8988T (cell line): ENCODE data around the gene MRPS23.

Source experiments
- DNase-seq: peaks from one replicate; pipeline ENCODE4 v3.0.0; 2011

The MRPS23 gene

DNA sequence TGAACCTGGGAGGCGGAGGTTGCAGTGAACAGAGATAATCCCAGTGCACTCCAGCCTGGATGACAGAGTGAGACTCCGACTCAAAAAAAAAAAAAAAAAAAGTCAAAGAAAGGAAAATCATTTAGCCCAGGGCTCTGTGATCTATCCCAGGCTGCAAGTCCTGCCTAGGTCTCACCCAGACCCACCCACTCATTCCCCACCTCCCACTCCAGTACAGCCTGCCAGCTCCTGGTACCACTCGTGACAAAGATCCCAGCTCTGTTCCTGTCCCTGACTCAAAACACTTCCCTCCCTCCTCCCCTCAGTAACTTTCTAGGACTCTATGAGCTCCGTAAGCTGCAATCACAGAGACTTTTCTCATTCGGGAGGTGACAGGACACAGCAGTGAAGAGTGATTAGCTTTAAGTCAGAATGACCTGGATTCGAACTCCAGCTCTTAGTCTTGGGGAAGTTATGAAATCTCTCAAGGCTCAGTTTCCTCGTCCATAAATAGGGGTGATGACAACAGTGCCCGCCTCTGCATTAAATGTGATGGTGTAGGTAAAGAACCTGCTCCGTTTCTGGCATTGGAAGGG lies 28.0 kb upstream of the MRPS23 start:
- DNase-seq: no peak

DNA sequence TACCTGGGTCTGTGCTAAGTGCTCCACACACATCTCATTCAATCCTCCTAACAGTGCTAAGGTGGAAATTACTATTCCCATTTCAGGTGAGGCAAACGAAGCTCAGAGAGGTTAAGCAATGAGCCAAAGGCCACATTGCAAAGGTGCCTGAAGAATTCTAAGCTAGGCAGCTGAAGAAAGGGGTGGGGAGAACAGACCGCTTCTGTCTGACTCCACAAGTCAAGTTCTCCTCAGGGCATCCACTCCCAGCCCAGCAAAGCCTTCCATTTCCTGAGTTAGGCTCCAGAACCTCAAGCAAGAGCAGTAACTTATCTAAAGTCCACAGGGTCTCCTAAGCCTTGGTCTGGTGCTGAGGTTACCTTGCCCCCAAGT lies 27.0 kb upstream of the MRPS23 start:
- no peak for DNase-seq

DNA sequence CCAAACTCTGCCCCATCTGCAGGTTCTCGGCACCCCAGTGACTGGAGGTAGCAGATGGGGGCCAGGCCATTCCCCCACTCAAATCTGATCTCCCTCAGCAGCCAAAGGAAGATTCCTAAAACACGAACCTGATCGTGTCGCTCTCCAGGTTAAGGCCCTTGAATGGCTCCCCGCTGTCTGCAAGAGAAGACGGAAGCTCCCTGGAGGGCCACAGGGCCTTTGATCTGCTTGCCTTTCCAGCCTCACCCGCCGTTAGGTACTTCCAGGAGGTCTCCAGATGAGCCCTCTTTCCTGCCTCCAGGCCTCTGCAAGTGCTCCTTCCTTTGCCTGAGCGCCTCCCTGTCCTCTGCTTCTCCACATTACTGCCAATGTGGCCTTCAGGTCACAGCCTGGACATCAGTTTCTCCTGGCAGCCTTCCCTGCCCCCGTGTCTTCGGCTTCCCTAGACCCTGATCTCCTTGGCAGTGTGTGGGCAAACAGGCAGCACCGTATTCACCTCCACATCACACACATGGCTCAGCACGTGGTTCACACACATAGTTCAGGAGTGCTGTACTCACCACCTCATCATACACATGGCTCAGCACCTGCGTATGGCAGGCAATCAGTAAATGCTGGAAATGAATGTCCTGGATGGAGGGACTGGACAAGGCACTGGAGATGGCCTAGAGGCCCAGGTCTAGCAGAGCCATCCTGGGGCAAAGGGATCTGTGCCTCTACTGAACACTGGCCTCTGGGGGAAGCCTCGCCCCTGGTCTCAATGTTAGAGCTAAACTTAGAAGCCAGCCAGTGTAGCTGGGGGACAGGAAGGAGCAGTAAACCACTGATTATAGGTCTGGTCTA lies 26.4 kb upstream of the MRPS23 start:
- no peak for DNase-seq

DNA sequence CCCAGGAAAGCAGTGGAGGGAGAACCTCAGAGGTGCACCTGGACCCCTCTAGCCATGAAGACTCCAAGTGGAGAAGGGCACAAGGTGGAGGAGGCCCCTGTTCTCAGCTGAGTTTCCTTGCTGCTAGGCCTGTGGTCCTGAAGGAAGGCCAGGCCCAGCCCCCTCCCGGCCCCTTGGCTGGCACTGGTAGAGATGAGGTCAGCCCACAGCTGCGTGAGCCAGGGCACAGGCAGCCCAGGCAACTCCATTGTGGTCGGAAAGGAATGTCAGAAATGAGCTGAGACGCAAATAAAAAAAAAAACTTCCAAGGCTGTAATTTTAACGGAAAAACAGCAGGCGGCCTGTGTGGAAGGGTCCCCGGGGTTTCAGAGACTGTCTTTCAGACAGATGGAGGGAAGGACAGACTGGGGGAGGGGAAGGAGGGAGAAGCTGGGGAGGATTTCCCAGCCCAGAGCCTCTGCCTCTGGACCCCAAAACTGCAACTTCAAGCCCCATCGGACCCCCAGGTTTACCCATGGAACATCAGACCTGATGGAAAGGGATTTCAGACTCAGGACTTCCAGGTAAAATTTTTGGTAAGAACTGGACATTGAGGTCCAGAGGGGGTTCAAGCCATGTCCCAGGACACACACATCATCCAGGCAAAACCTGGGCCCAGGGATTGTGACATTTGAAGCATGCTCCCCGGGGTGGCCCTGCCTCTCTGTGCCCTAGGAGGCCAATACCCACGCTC lies 25.6 kb upstream of the MRPS23 start:
- peak; percentile 87 for DNase-seq

DNA sequence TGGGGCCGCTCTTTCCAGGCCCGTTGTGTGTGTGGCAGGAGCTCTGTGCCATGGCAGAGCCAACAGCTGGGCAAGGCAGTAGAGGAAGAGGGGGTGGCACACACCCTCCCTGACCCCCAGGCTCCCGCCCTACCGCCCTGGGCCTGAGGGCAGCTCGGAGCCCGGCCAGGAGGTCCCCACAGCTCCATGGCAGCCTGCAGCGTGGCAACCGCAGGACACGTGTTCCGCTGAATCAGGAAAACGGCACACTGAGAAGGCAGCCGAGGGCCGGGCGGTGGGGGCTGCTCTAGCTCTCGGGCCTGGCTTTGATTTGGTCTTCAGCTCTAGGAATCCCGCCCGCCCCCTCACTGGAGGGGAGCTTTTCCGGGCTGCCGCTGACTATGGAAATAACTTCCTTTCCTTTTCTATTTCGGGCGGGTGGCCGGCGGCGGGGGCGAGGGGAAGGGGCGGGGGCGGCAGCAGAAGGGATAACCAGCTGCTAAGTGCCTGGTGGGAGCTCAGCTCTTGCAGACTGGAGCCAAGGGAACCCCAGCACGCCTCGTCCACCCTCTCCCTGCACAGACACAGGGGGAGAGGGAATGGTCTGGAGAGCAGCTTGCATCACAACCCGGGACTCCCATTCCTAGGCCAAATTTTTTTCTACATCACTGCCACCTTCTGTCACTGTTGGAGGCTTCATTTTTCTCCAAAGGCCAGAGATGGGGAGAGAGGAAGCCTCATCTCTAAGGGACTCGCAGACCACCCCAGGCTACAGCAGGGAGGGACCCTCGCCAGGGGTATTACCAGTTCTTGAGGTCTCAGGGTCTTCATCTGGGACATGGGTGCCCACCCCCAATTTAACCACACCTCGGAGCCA lies 24.8 kb upstream of the MRPS23 start:
- no peak for DNase-seq

DNA sequence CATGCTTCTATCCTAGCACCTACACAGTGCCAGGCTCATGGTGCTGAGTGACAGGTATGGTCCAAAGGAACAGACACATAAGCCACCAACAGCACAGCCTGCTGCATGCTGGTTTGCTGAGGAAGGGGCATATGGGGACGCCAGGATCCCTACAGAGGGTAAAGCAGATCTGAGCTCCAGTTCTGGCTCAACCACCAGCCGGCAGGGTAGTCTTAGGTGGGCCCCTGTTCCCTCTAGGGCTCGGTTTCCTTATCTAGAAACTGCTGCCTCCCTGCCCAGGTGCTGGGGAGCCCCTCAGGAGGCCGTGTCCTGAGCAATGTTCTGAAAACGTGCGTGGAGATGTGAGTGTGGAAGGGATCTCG lies 24.2 kb upstream of the MRPS23 start:
- DNase-seq: no peak

DNA sequence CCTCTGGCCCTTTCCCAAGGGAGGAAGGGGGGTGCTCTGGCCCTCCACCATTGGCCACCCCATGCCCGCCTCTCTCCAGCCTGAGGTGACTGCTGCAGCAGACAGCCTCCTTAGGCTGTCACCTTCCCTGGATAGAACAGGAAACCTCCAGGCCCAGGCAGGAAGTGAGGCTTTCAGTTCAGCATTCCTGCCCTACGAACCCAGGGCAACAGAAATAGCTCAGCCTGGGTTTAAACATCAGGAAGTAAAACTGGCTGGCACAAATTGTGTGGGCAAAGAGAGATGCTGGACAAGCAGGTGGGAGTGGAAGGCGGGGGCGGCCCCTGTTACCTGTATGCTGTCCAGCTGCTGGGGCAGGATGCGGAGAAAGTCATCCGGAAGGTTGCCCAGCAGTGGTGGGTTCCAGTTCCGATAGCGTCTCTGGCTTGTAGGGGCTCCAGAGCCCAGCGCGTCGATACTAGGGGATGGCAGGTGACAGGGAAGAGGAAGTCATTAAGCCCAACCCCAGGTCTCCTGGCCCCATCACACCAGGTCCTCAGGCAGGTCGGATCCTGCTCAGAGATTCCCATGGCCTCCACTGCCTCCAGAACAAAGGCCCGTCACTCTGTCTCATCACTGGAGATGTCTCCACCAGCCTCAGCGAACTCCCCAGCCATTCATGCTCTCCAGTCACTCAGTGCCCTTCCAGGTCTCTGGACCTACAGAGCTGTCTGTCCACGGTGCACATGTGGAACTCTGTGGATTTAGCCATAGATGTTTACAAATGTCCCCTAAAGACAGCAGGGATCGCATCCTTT lies 23.6 kb upstream of the MRPS23 start:
- DNase-seq: no peak

DNA sequence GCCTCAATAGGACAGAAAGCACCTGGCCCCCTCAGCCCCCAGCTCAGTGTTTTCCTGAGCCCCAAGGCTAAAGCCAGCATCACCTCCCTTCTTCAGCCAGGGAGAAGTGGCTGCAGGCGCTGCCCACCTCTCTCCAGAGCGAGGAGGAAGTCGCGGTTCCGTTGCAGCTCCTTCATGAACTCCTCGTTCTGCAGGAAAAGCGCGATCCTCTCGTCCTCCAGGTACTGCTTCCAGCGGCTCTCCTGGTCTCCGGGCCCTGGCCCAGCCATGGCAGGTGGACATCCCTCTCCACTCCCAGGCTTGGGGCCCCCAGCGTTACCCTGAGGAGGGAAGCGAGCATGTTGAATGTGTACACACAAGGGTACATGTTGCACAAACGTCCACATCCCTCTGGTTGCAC lies 22.7 kb upstream of the MRPS23 start:
- DNase-seq: no peak

DNA sequence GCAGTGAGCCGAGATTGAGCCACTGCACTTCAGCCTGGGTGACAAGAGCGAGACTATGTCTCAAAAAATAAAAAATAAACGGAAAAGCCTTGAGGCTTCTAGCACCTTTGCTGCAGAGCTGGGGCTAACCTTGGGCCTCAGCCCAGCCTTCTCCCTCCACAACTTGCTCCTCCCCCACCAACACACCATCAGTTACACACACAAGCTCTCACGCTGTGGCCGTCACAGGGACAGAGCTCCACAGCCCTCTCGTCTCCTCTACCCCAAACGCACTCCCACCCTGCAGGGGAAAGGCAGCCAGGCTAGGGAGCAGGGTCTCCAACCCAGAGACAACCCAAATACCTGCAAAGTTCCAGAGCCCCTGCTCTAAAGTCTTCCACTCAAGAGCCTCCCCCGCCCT lies 22.0 kb upstream of the MRPS23 start:
- no peak for DNase-seq

DNA sequence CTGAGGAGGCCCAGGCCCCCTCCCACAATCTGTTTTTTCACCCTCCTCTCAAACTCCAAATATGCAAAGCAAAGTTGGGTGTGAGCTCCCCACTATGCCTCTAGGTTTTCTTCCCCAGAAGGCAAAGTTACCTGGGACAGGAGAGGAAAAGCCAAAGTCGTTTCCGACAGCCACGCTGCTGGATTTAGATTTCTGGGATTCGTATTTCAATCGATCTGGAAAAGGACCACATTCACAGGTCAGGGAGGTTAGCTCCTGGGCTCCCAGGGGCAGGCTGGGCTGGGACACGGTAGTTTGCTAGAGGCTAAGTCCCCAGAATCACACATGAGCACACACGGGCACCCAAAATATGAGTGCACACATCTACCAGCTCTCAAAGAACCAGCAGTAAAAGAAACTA lies 21.3 kb upstream of the MRPS23 start:
- DNase-seq: no peak

DNA sequence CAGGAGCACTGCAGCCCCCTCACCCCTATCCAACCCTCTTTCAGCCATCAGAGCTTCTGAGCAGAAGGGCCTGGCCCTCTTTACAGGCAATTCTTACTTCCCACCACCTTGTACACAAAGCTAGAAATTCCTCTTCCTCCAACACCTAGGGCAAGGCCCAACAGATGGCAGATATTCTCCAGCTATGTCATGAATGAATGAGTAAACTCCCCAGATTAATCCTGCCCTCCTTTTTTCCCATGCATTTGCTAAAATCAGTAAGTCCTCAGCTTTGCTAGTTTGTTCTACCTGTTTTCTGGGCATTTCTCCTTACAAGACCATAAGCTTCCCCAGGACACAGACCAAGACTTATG lies 20.4 kb upstream of the MRPS23 start:
- DNase-seq: no peak

DNA sequence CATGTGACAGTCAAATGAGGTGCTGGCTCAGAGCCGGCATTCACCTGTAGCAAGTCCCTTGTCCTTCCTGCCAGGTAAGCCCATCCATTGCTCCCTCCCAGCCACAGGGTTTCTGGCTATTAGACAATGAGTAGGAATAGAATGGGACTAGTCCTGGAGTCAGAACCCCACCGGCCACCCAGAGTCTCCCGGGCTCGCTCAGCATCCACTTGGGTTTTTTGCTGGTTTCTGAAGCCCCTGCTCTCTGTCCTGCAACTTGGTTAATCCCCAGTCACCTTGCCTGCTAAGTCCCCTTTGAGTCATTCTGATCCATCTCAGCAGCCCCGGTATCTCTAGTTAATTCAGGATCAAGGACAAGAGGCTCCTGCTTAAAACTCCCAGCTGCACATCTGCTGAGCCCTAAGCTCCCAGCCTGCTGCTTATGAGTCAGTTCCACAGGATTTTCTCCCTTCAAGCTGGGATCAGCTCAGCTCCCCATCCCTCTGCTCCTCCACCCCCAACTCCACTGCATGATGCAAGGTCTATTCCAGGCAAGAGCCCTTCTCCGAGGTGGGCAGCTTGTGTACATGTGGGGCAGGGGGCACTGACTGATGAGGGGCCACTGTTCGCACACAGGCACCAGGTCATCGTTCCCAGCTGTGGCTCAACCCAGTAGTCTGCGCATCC lies 19.9 kb upstream of the MRPS23 start:
- peak; percentile 2 for DNase-seq

DNA sequence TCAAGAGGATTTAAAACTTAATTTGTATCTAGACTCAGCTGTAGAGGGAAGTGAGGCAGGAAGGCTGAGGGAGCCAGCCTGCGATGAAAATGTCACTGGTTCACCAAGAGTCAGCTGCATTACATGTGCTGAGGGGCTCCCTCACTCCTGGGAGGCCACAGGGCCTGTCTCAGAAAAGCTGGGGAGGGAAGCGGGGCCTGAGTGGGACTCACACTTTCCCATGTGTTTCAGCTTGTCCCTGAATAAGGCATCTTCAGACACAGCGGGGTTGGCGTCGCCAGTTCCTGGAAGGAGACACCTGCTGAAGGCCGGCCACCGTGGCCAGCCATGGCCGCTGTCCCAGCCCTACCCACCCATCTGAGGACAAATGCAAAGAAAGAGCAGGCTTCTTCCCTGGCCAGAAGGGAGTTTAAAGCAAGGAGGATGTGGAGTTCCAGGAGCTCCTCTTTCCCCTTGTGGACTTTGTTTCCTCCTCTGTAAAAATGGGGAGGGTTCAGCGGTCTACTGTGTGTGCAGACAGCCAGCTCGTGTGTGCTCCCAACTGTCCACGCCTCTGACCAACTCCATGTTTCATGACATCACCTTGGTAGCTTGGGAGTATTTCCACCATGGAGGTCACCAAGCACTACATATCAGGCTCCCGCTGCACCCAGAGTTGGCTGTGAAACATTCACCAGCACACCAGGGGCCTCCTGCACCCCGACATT lies 19.2 kb upstream of the MRPS23 start:
- peak; percentile 26 for DNase-seq

DNA sequence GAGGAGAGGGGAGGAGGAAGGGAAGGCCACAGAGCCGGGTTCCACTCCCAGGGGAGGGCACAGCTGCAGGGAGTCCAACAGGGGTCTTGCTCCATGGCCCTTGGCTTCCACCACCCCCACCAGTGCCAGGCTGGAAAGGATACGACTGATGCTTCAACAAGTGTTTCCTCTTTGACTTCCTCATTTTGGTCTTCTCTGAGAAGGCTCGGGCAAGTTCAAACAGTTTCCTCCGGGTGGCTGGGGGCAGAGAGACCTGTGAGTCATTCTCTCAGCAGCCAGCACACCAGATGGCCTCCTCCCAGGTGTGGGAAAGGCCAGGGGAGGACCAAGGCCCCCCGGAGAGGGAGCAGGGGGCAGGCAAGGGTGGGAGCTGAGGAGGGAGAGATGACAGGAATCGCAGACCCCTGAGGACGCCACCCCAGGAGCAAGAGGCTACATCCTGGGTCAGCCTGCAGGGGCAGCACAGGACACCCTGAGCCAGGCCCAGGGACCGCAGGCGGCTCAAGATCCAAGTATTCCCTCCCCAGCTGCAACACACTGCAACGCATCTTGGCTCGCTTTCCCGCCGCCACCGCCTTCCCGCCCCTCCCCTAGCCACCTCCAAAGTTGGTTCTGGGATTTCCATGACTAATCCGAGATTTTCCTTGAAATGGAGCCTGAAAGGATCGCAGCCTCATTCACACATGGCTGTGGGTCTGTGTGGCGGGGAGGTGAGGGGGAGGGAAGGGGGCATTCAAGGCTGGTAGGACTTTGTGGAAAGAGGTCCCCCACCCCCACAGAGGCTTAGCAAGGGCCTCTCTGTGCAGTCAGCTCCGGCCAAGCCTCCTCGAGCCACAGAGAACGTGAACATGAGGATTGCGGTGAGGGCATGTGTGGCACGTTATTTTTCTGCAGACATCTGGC lies 18.4 kb upstream of the MRPS23 start:
- DNase-seq: peak; percentile 77

DNA sequence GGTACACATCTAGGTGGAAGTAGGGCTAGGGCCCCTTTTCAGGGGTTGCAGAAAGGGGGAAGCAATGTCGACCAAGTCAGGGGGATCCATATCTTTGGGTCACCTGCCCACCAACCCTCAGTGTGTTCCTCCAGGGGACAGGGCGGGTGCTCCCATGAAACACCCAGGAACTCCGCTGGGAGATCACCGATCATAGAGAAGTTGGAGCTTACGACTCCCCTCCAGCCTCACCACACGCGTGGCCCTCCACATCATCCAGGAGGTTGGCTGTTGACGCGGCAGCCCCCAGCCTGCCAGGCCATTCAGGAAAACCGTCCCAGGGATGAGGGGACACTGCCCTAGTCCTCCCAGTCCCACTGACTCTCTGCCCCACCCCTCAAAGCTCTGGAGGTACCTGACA lies 17.3 kb upstream of the MRPS23 start:
- DNase-seq: peak; percentile 3

DNA sequence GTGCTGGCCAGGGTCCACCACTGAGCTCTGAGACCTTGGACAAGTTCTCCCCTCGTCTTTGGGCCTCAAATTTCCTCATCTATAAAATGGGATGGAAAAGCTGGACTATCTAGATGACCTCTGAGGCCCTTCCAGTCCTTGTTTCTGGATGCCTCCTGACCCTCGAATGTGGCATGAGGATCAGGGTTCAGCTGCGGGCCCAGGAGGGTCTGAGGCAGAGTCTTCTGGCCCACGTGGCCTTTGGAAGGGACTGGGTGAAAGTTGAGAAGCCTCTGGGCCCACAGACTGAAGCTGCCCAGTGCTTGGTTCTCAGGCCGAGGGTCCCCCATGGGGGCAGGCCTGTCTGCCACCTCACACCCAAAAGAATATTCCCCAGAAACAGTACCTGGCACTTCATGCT lies 16.9 kb upstream of the MRPS23 start:
- no peak for DNase-seq

DNA sequence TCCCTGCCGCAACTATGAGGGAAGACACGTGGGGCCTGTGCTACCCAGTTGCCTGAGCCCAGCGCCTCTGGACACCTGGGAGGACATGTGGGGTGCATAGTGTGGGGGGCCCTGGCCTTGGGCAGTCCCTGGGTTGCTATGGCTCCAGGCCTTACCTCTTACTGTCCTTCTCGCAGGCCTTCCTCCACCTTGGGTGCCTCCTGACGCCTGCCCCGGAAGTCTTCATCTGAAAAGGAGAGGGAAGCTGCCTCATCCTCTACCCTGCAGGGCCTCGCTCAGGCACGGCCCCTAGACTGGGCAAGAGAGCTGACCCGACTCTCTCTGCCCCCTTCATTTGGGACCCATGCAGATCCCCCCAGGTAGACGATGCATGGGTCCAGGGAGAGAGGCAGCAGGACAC lies 16.5 kb upstream of the MRPS23 start:
- peak; percentile 1 for DNase-seq

DNA sequence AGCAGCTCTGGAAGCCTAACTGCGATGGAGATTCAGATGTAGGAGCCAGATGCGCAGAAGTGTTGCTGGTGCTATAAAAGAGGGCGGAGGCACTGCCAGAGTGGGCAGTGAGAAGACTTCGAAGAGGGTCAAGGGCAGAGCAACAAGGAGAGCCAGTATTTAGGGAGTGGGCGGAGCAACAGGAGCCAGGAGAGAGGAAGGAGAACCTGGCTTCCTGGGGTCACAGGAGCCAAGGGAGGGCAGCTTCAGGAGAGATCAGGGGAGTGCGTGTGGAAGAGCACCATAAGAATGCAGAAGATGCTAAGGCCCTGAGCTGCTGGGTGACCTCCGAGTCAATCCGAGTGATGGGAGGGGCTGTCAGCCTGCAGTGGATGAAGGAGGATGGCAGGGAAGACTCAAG lies 14.4 kb upstream of the MRPS23 start:
- DNase-seq: no peak

DNA sequence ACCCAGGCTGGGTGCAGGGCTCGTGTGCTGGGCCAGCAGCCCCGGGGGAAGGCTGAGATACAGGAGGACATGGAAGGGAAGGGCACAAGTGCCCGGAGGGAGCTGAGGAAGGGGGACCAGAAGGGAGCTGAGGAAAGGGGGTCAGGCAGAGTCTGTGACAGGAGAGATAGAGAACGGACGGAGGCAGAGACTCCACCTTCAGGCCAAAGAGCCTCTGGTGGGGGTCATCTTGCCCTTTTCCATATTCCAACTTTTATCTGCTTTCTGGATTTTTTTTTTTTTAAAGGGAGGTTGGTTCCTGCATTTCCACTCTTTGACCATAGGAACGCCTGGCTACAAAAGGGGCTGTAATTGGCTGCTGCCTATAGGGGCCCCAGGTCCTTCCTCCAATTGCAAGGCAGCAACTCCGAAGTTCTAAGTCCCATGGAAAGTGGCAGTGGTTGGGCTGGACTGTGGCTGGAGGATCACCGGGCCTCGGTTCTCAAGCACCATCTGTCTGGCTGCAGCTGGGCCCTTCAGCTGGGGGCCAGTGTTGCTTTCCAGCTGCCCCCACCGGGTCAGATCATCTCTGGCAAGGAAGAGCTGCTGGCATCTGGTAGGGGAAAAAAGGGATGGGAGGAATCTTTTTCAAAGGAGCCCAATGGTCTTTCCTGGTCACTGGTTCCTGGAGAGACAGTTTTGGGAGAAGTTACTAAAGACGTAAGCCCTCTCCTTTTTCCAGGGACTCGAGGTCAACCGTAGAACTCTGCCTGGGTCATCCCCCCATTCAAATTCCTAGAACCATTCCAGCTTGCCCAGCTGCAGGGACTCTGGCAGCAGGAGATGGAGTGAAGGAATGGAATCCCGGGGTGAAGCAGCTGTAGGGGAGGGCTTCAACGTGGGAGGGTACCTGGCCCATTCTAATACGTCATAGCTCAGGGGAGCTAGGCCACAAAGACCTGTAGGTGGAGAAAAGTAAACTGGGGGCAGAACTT lies 13.1 kb upstream of the MRPS23 start:
- DNase-seq: no peak
